Measurements from ENCODE around the gene BEGAIN.

BEGAIN gene

GRCh38 chr14:100555436-100556139 lies 31.6 kb downstream of the BEGAIN start:
- no peak for DNase-seq (ENCODE audit: low read depth)
- no peak overlapping the region for H3K4me3 ChIP-seq (ENCODE audit: low read depth, low read length)
- TF ChIP-seq MAX (IDR thresholded peaks at IDR 0.05; ENCODE audit: low read depth, low read length), result no peak
- TF ChIP-seq POLR2A (IDR thresholded peaks at IDR 0.05; ENCODE audit: extremely low read depth, insufficient read length), result no peak
- TF ChIP-seq CTCF (IDR thresholded peaks at IDR 0.05; ENCODE audit: low read depth, low read length), result no peak

GRCh38 chr14:100554696-100555320 lies 32.4 kb downstream of the BEGAIN start:
- no peak for DNase-seq (ENCODE audit: low read depth)
- no peak overlapping the region for H3K4me3 ChIP-seq (ENCODE audit: low read depth, low read length)
- TF ChIP-seq POLR2A (IDR thresholded peaks at IDR 0.05; ENCODE audit: extremely low read depth, insufficient read length) (no peak), MYC (IDR thresholded peaks at IDR 0.05; ENCODE audit: low read depth, low read length) (no peak), MAX (IDR thresholded peaks at IDR 0.05; ENCODE audit: low read depth, low read length) (no peak), CTCF (IDR thresholded peaks at IDR 0.05; ENCODE audit: low read depth, low read length) (no peak)

- H3K4me3 ChIP-seq (ENCODE audit: low read depth, low read length), result no peak overlapping the region
- peak; percentile 70 for DNase-seq (ENCODE audit: low read depth)
- TF ChIP-seq CTCF (IDR thresholded peaks at IDR 0.05; ENCODE audit: low read depth, low read length) (no peak), POLR2A (IDR thresholded peaks at IDR 0.05; ENCODE audit: extremely low read depth, insufficient read length) (no peak), MYC (IDR thresholded peaks at IDR 0.05; ENCODE audit: low read depth, low read length) (no peak)
Observed at GRCh38 chr14:100554082-100554677, 33.0 kb downstream of the BEGAIN start.

- no peak overlapping the region for H3K4me3 ChIP-seq (ENCODE audit: low read depth, low read length)
- DNase-seq (ENCODE audit: low read depth), result no peak
- TF ChIP-seq POLR2A (IDR thresholded peaks at IDR 0.05; ENCODE audit: extremely low read depth, insufficient read length) (no peak), MAX (IDR thresholded peaks at IDR 0.05; ENCODE audit: low read depth, low read length) (no peak), MYC (IDR thresholded peaks at IDR 0.05; ENCODE audit: low read depth, low read length) (no peak), CTCF (IDR thresholded peaks at IDR 0.05; ENCODE audit: low read depth, low read length) (no peak)
Observed at GRCh38 chr14:100553471-100553870, 33.7 kb downstream of the BEGAIN start.

GRCh38 chr14:100552524-100553125 lies 34.6 kb downstream of the BEGAIN start:
- DNase-seq (ENCODE audit: low read depth), result no peak
- TF ChIP-seq CTCF (IDR thresholded peaks at IDR 0.05; ENCODE audit: low read depth, low read length), result no peak
- TF ChIP-seq MAX (IDR thresholded peaks at IDR 0.05; ENCODE audit: low read depth, low read length), result peak; percentile 36
- no peak overlapping the region for H3K4me3 ChIP-seq (ENCODE audit: low read depth, low read length)

Data from NB4 (cell line).